B cell (primary cell): ENCODE results near the gene TTC23. TPM values are rescaled to one million over a fixed set of nuclear protein-coding genes. Genes with fewer than 3 reads are reported as not detected.
A peak's percentile ranks its signal among the peaks of the same experiment; 100 is the strongest.

ENCODE experiments used
- ATAC-seq: fragments of 200-7000 bp; cut with Tn5 transposase; one replicate; pipeline ENCODE4 v1.10.0; 2021; ENCODE audit warnings: low read depth, mild to moderate bottlenecking, moderate number of reproducible peaks, moderate library complexity
- CTCF ChIA-PET: fragments of 350-600 bp; sonication (Branson Sonifier 250); formaldehyde crosslinking; loops from one replicate; lab custom pipeline; 2021; ENCODE audit warnings: antibody characterized with exemption, inconsistent platforms; lab: Charles Lee
- POLR2A ChIA-PET: fragments of 350-600 bp; sonication (Branson Sonifier 250); formaldehyde crosslinking; loops from one replicate; lab custom pipeline; 2021; ENCODE audit warnings: antibody characterized with exemption; lab: Charles Lee
- DNase-seq: peaks from one replicate; pipeline ENCODE4 v3.0.0; 2013
- H2AFZ ChIP-seq: 2 replicates; pipeline ENCODE4 v1.6.1; 2012; ENCODE audit warnings: mild to moderate bottlenecking, low read depth, low read length; ENCODE audit not compliant: insufficient read depth, poor library complexity, severe bottlenecking
- H3K27ac ChIP-seq, 2 donors: 1 replicate in 1 of 2; 2 replicates in 1 of 2; pipeline ENCODE4 v1.5.1; 2012 to 2013; ENCODE audit warnings: low read length in 2 of 2, mild to moderate bottlenecking in 2 of 2, moderate library complexity in 1 of 2
- H3K27me3 ChIP-seq, 4 experiments: fragments of 200-600 bp in 1 of 4; sonication (generic) in 1 of 4; replicated peaks in 1 of 4; 1 replicate in 2 of 4; 2 replicates in 2 of 4; pipeline versions ENCODE4 v1.6.1 to v1.7.0; 2013 to 2016; ENCODE audit warnings: low read length in 3 of 4, mild to moderate bottlenecking in 2 of 4, mixed read lengths in 1 of 4, moderate library complexity in 1 of 4; ENCODE audit not compliant: insufficient read depth in 4 of 4, control insufficient read depth in 3 of 4; ENCODE audit errors: control extremely low read depth in 1 of 4
- H3K36me3 ChIP-seq, 2 experiments: replicated peaks in 1 of 2; 1 replicate in 1 of 2; 2 replicates in 1 of 2; pipeline versions ENCODE4 v1.6.1 to v1.7.1; 2013; ENCODE audit warnings: low read length in 1 of 2; ENCODE audit not compliant: insufficient read depth in 2 of 2, control insufficient read depth in 1 of 2; ENCODE audit errors: control extremely low read depth in 1 of 2, extremely low read depth in 1 of 2
- H3K4me1 ChIP-seq, 2 donors: fragments of 200-600 bp in 1 of 2; sonication (generic) in 1 of 2; 1 replicate in 1 of 2; 2 replicates in 1 of 2; pipeline versions ENCODE4 v1.5.1 to v1.6.1; 2013 to 2017; ENCODE audit warnings: low read length in 2 of 2; ENCODE audit not compliant: control insufficient read depth in 2 of 2, insufficient read depth in 2 of 2
- H3K4me2 ChIP-seq: replicated peaks from 2 replicates; pipeline ENCODE3; 2012; ENCODE audit warnings: mild to moderate bottlenecking, low read depth, low read length; ENCODE audit not compliant: poor library complexity, severe bottlenecking
- H3K4me3 ChIP-seq, 5 experiments: fragments of 200-600 bp in 1 of 5; sonication (generic) in 1 of 5; 1 replicate in 3 of 5; 2 replicates in 2 of 5; pipeline versions ENCODE4 v1.5.1 to v1.7.0; 2011 to 2016; ENCODE audit warnings: low read length in 4 of 5, mild to moderate bottlenecking in 4 of 5, low read depth in 2 of 5, control low read depth in 1 of 5, moderate library complexity in 1 of 5; ENCODE audit not compliant: insufficient read depth in 1 of 5; ENCODE audit errors: control extremely low read depth in 1 of 5, extremely low read depth in 1 of 5
- H3K79me2 ChIP-seq: fragments of 200-600 bp; sonication (generic); one replicate; pipeline ENCODE4 v1.6.0; 2016; ENCODE audit warnings: low read length; ENCODE audit not compliant: control insufficient read depth, insufficient read depth
- H3K9ac ChIP-seq: fragments of 200-600 bp; sonication (generic); 2 replicates; pipeline ENCODE4 v1.6.1; 2017; ENCODE audit warnings: mild to moderate bottlenecking, low read length, moderate library complexity
- H3K9me3 ChIP-seq, 3 donors: one replicate each; pipeline versions ENCODE4 v1.6.1 to v1.7.1; 2013; ENCODE audit warnings: low read length in 2 of 3; ENCODE audit not compliant: control insufficient read depth in 2 of 3, insufficient read depth in 1 of 3; ENCODE audit errors: control extremely low read depth in 1 of 3
- H4K20me1 ChIP-seq: 2 replicates; pipeline ENCODE4 v1.6.0; 2012; ENCODE audit warnings: mild to moderate bottlenecking, low read length; ENCODE audit not compliant: insufficient read depth, control insufficient read depth, poor library complexity, severe bottlenecking
- H3K27ac Mint-ChIP-seq: one replicate; pipeline ENCODE4 v1.8.0; 2021; ENCODE audit warnings: mixed read lengths
- H3K27me3 Mint-ChIP-seq: one replicate; pipeline ENCODE4 v1.8.0; 2021; ENCODE audit warnings: mixed read lengths
- H3K4me1 Mint-ChIP-seq: one replicate; pipeline ENCODE4 v1.8.0; 2021; ENCODE audit warnings: mixed read lengths
- H3K4me3 Mint-ChIP-seq: one replicate; pipeline ENCODE4 v1.8.0; 2021; ENCODE audit warnings: mixed read lengths
- H3K9me3 Mint-ChIP-seq: one replicate; pipeline ENCODE4 v1.8.0; 2022; ENCODE audit warnings: mixed read lengths; ENCODE audit not compliant: insufficient read depth
- EZH2 ChIP-seq: IDR thresholded peaks from 2 replicates; pipeline ENCODE4 v1.6.1; 2012; ENCODE audit warnings: borderline replicate concordance, low read depth, mild to moderate bottlenecking, moderate library complexity, low read length; ENCODE audit not compliant: insufficient read depth, poor library complexity, severe bottlenecking
- WGBS: methylation state at CpG from one replicate; pipeline ENCODE4 v1.1.5; 2013; ENCODE audit warnings: missing lambda C conversion rate; ENCODE audit not compliant: insufficient coverage; 5-methylcytosine and 5-hydroxymethylcytosine counted together
- intact Hi-C: fragments of 100-400 bp; cut with micrococcal nuclease; formaldehyde crosslinking; loops from one replicate; pipeline ENCODE4 v1.10.0; 2022
- polyA plus RNA-seq: library from polyadenylated mRNA; depleted of rRNA; stranded (reverse); fragments of >200 nt; gene quantifications from 2 replicates; pipeline ENCODE4 v1.2.3, GENCODE V29; 2012
- total RNA-seq, 2 donors: library from RNA; stranded (reverse); fragments of 120-200 nt in 1 of 2; gene quantifications; 1 replicate in 1 of 2; 2 replicates in 1 of 2; pipeline versions ENCODE4 v1.2.3 to v1.2.4, GENCODE V29; 2013 to 2022
- TF ChIP-seq, protein P1 (sequence below): fragments of 200-600 bp; IDR thresholded peaks from one replicate; pipeline ENCODE4 v1.8.0; 2022; ENCODE audit warnings: antibody characterized with exemption, mild to moderate bottlenecking

TTC23 gene
- total and polyA plus RNA-seq, 2 donors (not counting 1 experiment from before 2014, with no cell fraction given): 0.15 to 1.9 TPM

DNA sequence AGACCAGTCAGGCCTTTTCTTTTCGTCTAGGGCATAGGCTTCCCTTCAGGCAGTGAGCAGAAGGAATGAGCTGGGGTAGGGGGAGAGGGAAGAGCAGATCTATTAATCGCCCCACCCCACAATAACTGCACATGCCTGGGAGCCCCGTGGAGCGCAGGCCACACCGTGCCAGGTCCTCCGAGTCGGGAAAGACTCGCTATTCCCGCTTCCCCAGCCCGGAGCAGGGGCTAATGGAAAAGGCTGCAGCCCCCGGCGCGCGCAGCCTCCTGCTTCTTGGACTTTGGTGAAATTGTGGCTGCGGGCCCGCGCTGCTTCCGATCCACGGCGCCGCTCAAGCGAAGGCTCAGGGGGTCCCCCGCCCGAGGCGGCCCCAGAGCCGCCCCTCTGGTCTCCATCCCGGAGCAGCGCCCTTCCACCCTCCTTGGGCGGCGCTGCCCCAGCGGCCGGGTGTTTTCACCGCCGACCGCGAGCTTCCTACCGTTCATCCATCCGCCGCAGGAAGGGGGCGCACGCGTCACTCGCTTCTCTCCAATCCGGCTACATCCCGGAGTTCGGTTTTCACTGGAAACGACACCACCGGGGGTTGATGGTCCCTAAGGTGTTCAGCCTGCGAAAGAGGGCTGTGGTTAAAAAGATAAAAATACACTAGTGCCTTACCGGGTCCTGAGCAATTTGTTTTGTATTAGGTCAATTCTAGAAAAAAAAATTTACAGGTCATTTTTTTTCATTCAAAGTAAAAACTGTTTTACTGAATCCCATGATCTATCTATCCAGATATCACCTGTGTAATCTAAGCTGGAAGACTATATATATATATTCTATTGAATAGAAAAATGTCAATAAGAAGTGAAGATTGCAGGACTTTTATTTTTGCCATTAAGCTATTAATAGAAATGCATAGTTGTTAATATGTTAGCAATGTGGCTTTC lies 148.9 kb downstream of the TTC23 start:
- 5% methylated on average over 46 of the region's 50 CpGs for WGBS

More for the DNA sequence above, 148.9 kb downstream of the TTC23 start:
- DNase-seq (peak; percentile 50), ATAC-seq (no peak)
- no peaks in the 10 kb centered on the region for H4K20me1 ChIP-seq
- H2AFZ ChIP-seq: no peak overlapping the region
- H3K27me3 Mint-ChIP-seq: peaks cover 58% of the 10 kb centered on the region
- peak overlapping the region; percentile 40 for H3K4me2 ChIP-seq
- no peak overlapping the region for H3K27ac ChIP-seq
- peak overlapping the region; percentile 29 for H3K4me3 Mint-ChIP-seq
- POLR2A ChIA-PET: no interaction called here
- no peak overlapping the region for H3K9ac ChIP-seq
- peaks cover 0 to 45% (median 25%) of the 10 kb centered on the region in 4 experiments for H3K27me3 ChIP-seq
- peaks cover 0 to 4% (median 0%) of the 10 kb centered on the region in 3 donors for H3K9me3 ChIP-seq
- intact Hi-C loops: loop anchor here (1.0 to 10.0 kb wide), 3 partner anchors 113 to 654 kb away; no protein-coding TSS in a partner anchor
- no peak overlapping the region for H3K4me3 ChIP-seq
- H3K4me1 Mint-ChIP-seq: peaks cover 12% of the 10 kb centered on the region
- H3K4me1 ChIP-seq: peaks cover 10 to 12% of the 10 kb centered on the region in 2 donors
- CTCF ChIA-PET: interaction anchor here (0.6 to 2.5 kb wide), 10 partner anchors 11 to 915 kb away, joined by 3 to 10 read pairs (median 4); no protein-coding TSS in a partner anchor
- no peak overlapping the region for H3K27ac Mint-ChIP-seq
- TF ChIP-seq, protein P1, sequence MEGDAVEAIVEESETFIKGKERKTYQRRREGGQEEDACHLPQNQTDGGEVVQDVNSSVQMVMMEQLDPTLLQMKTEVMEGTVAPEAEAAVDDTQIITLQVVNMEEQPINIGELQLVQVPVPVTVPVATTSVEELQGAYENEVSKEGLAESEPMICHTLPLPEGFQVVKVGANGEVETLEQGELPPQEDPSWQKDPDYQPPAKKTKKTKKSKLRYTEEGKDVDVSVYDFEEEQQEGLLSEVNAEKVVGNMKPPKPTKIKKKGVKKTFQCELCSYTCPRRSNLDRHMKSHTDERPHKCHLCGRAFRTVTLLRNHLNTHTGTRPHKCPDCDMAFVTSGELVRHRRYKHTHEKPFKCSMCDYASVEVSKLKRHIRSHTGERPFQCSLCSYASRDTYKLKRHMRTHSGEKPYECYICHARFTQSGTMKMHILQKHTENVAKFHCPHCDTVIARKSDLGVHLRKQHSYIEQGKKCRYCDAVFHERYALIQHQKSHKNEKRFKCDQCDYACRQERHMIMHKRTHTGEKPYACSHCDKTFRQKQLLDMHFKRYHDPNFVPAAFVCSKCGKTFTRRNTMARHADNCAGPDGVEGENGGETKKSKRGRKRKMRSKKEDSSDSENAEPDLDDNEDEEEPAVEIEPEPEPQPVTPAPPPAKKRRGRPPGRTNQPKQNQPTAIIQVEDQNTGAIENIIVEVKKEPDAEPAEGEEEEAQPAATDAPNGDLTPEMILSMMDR: peak; percentile 36
- no peak for TF ChIP-seq EZH2
- H3K9me3 Mint-ChIP-seq: no peaks in the 10 kb centered on the region
- H3K36me3 ChIP-seq: no peaks in the 10 kb centered on the region
- no peaks in the 10 kb centered on the region for H3K79me2 ChIP-seq
